NCI-H446 (cell line): ENCODE data around the gene DNAJC15.
"Not testable (repeated sequence)": the region's sequence is repeated elsewhere in the genome, so short reads cannot be mapped to it uniquely, and the experiment has no call there.

ENCODE experiments used
- DNase-seq, 2 experiments: peaks; one replicate each; lab custom pipeline; 2025; lab: John Stamatoyannopoulos, UW

The DNAJC15 gene

DNA sequence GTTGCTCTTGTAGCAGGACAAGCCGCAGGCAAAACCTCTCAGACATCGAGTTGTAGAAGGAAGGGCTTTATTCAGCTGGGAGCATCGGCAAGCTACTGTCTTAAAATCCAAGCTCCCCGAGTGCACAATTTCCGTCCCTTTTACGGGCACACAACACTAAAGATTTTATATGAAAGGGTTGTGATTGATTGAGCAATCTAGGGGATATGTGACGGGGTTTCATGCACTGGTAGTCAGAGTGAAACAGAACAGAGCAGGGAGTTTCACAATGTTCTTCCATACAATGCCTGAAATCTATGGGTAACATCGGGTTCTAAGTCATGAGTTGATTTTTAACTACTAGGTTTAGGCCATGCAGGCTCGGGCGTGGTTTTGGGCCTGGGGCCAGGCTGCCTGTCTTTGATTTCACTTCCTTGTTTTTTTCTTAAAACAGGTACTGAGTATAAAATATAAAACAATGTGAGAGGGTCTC lies 22.0 kb downstream of the DNAJC15 start:
- not testable (repeated sequence) for DNase-seq

- no peak for DNase-seq
Measured at GRCh38 chr13:43046259-43046658, 22.9 kb downstream of the DNAJC15 start.

DNA sequence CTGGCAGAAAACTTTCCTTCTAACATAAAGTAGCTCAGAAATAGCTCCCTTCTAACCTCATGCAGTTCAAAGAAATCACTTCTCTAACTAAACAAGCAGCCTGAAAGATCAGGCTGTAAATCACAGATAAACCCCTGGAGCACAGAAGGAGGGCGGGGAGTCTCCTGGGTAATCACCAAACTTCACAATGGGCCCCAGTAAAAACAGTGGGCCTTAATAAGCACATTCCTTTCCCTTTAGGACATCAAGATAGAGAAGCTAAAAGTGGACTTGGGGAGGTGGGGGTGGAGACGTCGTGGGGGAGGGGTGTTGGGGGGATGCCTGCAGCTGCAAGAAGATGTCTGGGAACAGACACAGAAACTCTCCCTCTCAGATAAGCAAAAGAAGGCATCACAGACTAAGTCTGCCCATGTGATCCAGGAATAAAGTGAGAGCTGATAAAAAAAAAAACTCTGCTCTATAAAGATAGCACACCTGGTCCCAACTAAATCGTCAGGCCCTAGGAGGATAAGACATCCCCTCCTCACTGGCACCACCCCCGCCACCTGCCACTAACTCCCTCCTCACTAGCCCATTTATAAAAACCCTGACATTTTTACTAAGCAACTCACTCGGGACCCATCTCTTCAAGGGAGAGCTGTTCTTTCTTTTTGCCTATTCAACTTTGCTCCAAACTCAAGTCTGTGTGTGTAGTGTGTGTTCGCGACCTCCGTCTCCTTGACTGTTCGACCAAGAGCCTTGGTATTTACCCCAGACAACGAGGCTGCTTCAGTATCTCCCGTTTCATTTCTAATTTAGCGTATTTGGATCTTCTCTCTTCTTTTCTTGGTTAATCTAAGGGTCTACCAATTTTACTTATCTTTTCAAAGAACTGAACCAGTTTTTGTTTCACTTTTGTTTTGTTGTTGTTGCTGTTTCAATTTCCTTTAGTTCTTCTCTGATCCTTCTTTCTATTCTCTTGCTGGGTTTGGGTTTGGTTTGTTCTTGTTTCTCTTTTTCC lies 31.7 kb downstream of the DNAJC15 start:
- no peak for DNase-seq

- DNase-seq: no peak
Measured at GRCh38 chr13:43057653-43058317, 34.4 kb downstream of the DNAJC15 start.

- no peak for DNase-seq
Measured at GRCh38 chr13:43058318-43058674, 34.9 kb downstream of the DNAJC15 start.

GRCh38 chr13:43058831-43059230 lies 35.4 kb downstream of the DNAJC15 start:
- DNase-seq: no peak

GRCh38 chr13:43059779-43060178 lies 36.4 kb downstream of the DNAJC15 start:
- not testable (repeated sequence) for DNase-seq

- DNase-seq: not testable (repeated sequence)
Measured at GRCh38 chr13:43060806-43061205, 37.4 kb downstream of the DNAJC15 start.

- DNase-seq: no peak
Measured at GRCh38 chr13:43061496-43062280, 38.3 kb downstream of the DNAJC15 start.

- no peak for DNase-seq
Measured at GRCh38 chr13:43071824-43072223, 48.4 kb downstream of the DNAJC15 start.

DNA sequence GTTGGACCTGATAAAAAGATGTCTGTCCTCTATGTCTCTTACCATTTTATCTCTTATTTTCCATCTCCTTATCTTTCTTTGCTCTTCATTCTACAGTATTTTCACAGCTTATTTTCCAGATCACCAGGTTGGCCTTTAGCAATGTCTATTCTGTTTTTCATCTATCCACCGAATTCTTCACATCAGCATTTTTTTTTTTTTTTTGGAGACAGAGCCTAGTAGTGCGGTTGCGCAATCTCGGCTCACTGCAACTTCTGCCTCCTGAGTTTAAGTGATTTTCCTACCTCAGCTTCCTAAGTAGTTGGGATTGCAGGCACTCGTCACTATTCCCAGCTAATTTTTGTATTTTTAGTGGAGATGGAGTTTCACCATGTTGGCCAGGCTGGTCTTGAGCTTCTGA lies 49.0 kb downstream of the DNAJC15 start:
- no peak for DNase-seq

DNA sequence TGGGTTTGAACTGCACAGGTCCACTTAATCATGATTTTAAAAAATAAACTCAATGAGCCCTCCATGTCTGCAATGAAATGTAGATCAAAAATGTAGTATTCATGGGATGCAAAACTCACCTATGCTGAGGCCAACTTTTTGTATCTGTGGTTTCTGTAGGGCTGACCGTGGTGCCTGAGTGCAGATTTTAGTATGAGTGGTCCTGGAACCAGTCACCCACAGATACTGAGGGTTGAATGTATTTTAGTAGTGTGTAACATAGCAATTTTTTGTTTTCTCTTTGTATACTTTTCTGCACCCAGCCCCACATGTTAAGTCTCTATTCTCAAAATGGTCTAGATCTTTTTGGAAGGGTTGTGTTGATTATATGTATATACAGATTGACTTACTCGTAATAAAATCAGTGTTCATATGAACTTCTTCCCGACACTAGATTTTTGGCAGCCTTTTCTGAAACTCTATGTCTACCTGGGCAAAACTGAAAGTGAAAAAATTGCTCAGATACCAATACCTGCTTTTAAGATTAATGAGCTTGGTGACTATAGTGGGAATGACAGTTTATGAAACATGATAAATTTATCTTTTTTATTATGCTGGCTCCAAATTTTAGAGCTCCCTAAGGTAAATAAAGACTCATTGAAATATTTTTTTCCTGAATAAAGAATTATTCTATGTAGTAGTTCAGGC lies 51.6 kb downstream of the DNAJC15 start:
- no peak for DNase-seq

DNA sequence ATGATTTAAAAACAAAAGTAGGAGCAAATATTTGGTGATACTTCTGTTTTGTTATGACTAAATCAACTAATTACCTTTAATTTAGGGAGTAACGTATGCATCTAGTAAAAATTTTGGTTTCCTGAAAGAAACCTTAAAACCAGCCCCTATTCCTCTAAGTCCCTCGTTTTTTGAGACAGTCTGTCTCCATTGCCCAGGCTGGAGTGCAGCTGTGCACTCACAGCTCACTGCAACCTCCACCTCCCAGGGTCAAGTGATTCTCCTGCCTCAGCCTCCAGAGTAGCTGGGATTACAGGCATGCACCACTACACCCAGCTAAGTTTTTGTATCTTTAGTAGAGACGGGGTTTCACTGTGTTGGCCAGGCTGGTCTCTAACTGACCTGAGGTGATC lies 52.1 kb downstream of the DNAJC15 start:
- DNase-seq: not testable (repeated sequence)

- no peak for DNase-seq
Measured at GRCh38 chr13:43077046-43077445, 53.7 kb downstream of the DNAJC15 start.

GRCh38 chr13:43077461-43077860 lies 54.1 kb downstream of the DNAJC15 start:
- peak in 1 of 2 experiments; percentile 6 for DNase-seq

DNA sequence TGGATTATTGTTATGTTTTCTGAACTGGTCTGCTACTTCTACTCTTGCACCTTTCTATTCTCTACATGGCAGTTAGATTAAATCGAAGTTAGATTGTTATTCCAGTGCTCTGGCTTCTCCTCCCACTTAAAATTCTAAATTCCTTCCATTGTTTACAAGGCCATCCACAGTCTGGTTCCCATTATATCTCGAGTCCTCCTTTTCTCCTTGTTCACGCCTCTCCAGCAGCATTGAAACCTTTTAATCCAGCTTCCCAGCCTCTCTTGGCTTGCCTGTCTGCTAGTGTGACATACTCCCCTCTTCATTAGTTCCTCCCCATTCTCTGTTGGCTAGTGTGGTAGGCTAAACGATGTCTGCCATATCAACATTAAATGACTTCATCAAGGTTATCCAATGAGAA lies 54.5 kb downstream of the DNAJC15 start:
- no peak for DNase-seq

- DNase-seq: no peak
Measured at GRCh38 chr13:43078399-43078798, 55.0 kb downstream of the DNAJC15 start.

GRCh38 chr13:43079392-43079931 lies 56.1 kb downstream of the DNAJC15 start:
- DNase-seq: no peak

- DNase-seq: no peak
Measured at GRCh38 chr13:43080199-43080598, 56.8 kb downstream of the DNAJC15 start.

- no peak for DNase-seq
Measured at GRCh38 chr13:43081866-43082265, 58.5 kb downstream of the DNAJC15 start.

DNA sequence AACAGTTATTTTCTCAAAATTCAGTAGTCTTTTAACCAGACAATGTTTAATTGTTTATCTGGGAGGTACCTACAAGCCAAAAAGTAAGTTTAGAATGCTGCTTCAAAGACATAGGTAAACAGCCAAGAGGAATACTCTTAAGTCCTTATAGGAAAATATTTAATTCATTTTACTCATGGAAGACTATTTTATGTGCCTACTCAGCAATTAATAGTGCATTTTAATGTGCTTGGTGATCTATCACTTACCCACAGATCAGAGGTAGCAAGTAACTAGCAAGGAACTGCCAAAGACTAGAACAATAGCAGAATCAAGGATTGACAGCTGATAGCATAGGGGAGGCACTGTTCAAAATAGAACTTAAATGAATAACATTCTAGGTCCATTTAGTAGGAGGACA lies 60.4 kb downstream of the DNAJC15 start:
- DNase-seq: no peak
